A673 (cell line): ENCODE data around the gene DNAL4.

Experiments
- CTCF ChIP-seq: fragments of 300-800, 200-600 bp; sonication (generic); conservative IDR thresholded peaks from 2 replicates; pipeline ENCODE4 v1.5.1; 2017; ENCODE audit warnings: low read depth, mild to moderate bottlenecking, antibody characterized with exemption, low read length, moderate library complexity, mixed read lengths
- EZH2 ChIP-seq: fragments of 200-600 bp; sonication (generic); IDR thresholded peaks from 2 replicates; pipeline ENCODE4 v1.6.1; 2017; ENCODE audit warnings: borderline replicate concordance, low read depth, mild to moderate bottlenecking, mixed read lengths, antibody characterized with exemption, low read length; ENCODE audit not compliant: poor library complexity, severe bottlenecking

GRCh38 chr22:38736257-38736570 lies 57.7 kb downstream of the DNAL4 start:
- TF ChIP-seq CTCF: no peak
- TF ChIP-seq EZH2: no peak
